MCF 10A (cell line): ENCODE results near the gene HNRNPU. TPM values are rescaled to one million over a fixed set of nuclear protein-coding genes. Genes with fewer than 3 reads are reported as not detected.

Source experiments
- BruUV-seq: library from RNA; stranded (reverse); fragments of 400-500 nt; replicated peaks from 2 replicates; lab custom pipeline; 2021; lab: Mats Ljungman, UMichigan
- CTCF ChIA-PET: fragments of 300-600 bp; sonication (Branson Sonifier 250); formaldehyde crosslinking; extraction: SDS; loops from one replicate; lab custom pipeline; 2021; ENCODE audit warnings: antibody characterized with exemption, inconsistent platforms; lab: Yijun Ruan, JAX
- POLR2A ChIA-PET: fragments of 300-600, 350-650 bp; sonication (Branson Sonifier 250); formaldehyde crosslinking; extraction: SDS; loops from one replicate; lab custom pipeline; 2020; ENCODE audit warnings: antibody characterized with exemption, inconsistent platforms; lab: Yijun Ruan, JAX
- DNase-seq: peaks from one replicate; pipeline ENCODE4 v3.0.0-alpha.2; 2018; ENCODE audit not compliant: unreplicated experiment
- H3K27ac Mint-ChIP-seq: one replicate; pipeline ENCODE4 v1.8.0; 2022; ENCODE audit warnings: mild to moderate bottlenecking, low read depth, mixed read lengths; ENCODE audit not compliant: unreplicated experiment
- H3K27me3 Mint-ChIP-seq: one replicate; pipeline ENCODE4 v1.8.0; 2022; ENCODE audit warnings: mixed read lengths; ENCODE audit not compliant: insufficient read depth, unreplicated experiment
- H3K36me3 Mint-ChIP-seq: one replicate; pipeline ENCODE4 v1.8.0; 2022; ENCODE audit warnings: mild to moderate bottlenecking, moderate library complexity, mixed read lengths; ENCODE audit not compliant: insufficient read depth, unreplicated experiment
- H3K4me1 Mint-ChIP-seq: one replicate; pipeline ENCODE4 v1.8.0; 2022; ENCODE audit warnings: mixed read lengths; ENCODE audit not compliant: insufficient read depth, unreplicated experiment
- H3K4me3 Mint-ChIP-seq: one replicate; pipeline ENCODE4 v1.8.0; 2022; ENCODE audit warnings: mild to moderate bottlenecking, moderate library complexity, mixed read lengths; ENCODE audit not compliant: unreplicated experiment
- H3K9me3 Mint-ChIP-seq: one replicate; pipeline ENCODE4 v1.8.0; 2022; ENCODE audit warnings: mixed read lengths; ENCODE audit not compliant: unreplicated experiment
- CTCF ChIP-seq: fragments of 200-600 bp; IDR thresholded peaks from one replicate; pipeline ENCODE4 v1.8.0; 2022; ENCODE audit warnings: antibody characterized with exemption, mild to moderate bottlenecking; ENCODE audit not compliant: unreplicated experiment
- intact Hi-C: fragments of 100-400 bp; cut with micrococcal nuclease; formaldehyde crosslinking; loops from 2 replicates; pipeline ENCODE4 v1.14.1; 2022
- total RNA-seq: library from RNA; stranded (reverse); gene quantifications from 2 replicates; pipeline ENCODE4 v1.2.3, GENCODE V29; 2022

Gene HNRNPU
- total RNA-seq, 1 experiment from 2014 or later, result 572 TPM

DNA sequence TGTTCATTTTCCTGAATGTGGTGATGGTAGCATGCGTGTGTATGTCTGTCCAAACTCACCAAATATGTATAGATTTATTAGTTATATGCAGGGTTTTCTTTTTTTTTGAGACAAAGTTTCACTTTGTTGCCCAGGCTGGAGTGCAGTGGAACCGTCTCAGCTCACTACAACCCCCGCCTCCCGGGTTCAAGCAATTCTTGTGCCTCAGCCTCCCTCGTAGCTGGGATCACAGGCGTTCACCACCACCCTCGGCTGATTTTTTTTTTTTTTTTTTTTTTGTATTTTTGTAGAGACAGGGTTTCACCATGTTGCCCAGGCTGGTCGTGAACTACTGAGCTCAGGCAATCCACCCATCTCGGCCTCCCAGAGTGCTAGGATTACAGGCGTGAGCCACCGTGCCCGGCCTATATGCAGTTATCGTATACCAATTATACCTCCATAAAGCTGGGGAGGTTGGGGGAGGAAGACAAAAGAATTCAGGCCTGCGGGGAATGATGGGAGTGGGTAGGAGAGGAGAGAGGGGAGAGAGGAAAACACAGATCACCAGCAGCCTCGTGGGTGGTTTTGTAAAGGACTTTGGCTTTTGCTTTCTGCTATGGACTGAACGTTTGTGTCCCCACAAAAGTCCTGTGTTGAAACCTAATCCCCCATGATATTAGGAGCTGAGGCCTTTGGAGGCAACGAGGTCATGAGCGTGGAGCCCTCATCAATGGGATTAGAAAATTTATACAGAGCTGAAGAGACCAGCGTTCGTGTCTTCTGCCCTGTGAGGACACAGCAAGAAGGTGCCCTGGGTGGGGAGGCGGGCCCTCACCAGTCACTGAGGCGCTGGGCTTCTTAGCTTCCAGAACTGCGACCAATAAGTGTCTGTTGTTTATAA, 4.4 kb upstream of the HNRNPU start:
- ChIA-PET POLR2A (interaction anchor here (0.7 to 2.8 kb wide), 6 partner anchors 9 to 103 kb away, joined by 3 to 16 read pairs (median 3); partner anchors contain the start of gene COX20), CTCF (interaction anchor here (0.6 to 1.9 kb wide), 7 partner anchors 10 to 265 kb away, joined by 3 to 17 read pairs (median 4); a partner anchor contains a TSS)
- TF ChIP-seq CTCF, result no peak
- DNase-seq, result no peak
- H3K27ac Mint-ChIP-seq, result no peak overlapping the region
- H3K9me3 Mint-ChIP-seq, result no peaks in the 10 kb centered on the region
- H3K4me1 Mint-ChIP-seq, result peaks cover 7% of the 10 kb centered on the region
- BruUV-seq, result no TSS peak
- intact Hi-C loops, result no loop called here
- peaks cover 12% of the 10 kb centered on the region for H3K36me3 Mint-ChIP-seq
- no peaks in the 10 kb centered on the region for H3K27me3 Mint-ChIP-seq
- no peak overlapping the region for H3K4me3 Mint-ChIP-seq

DNA sequence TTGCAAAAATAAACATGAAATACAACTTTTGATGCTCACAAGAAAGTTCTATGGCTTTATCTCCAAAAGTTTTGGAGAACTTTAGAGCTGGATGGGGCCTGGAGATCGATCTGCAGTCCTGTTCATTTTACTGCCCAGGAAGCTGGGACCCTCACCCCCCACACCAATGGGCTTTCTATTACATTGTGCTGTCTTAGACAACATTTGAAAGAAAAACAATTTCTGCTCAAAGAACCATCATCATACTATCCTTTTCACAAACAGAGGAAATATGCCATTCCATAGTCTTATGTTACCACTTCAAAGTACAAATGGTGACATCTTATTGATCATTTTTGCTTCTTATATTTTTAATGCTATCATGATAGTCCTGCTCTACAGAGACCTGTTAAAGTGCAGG, 2.0 kb upstream of the HNRNPU start:
- CTCF ChIA-PET, result interaction anchor here (0.7 to 13.7 kb wide), 8 partner anchors 10 to 176 kb away, joined by 3 to 174 read pairs (median 5); a partner anchor contains a TSS
- TF ChIP-seq CTCF, result no peak
- H3K27me3 Mint-ChIP-seq, result no peaks in the 10 kb centered on the region
- no peak for DNase-seq
- POLR2A ChIA-PET, result interaction anchor here (0.6 to 25.5 kb wide), 11 partner anchors 9 to 185 kb away, joined by 3 to 1456 read pairs (median 10); partner anchors contain the start of gene COX20
- intact Hi-C loops, result no loop called here
- peaks cover 34% of the 10 kb centered on the region for H3K36me3 Mint-ChIP-seq
- H3K27ac Mint-ChIP-seq, result peak overlapping the region; percentile 96
- H3K4me1 Mint-ChIP-seq, result peaks cover 14% of the 10 kb centered on the region
- H3K4me3 Mint-ChIP-seq, result no peak overlapping the region
- no peaks in the 10 kb centered on the region for H3K9me3 Mint-ChIP-seq
- no TSS peak for BruUV-seq

- CTCF ChIA-PET, result interaction anchor here (0.5 to 13.7 kb wide), 9 partner anchors 11 to 1221 kb away, joined by 3 to 174 read pairs (median 5); a partner anchor contains a TSS
- peak overlapping the region; percentile 93 for H3K4me3 Mint-ChIP-seq
- DNase-seq, result no peak
- intact Hi-C loops, result no loop called here
- BruUV-seq, result no TSS peak
- H3K4me1 Mint-ChIP-seq, result peaks cover 19% of the 10 kb centered on the region
- no peaks in the 10 kb centered on the region for H3K27me3 Mint-ChIP-seq
- peak overlapping the region; percentile 96 for H3K27ac Mint-ChIP-seq
- POLR2A ChIA-PET, result interaction anchor here (1.0 to 25.5 kb wide), 19 partner anchors 9 to 211 kb away, joined by 3 to 1456 read pairs (median 13); partner anchors contain the start of gene COX20
- no peaks in the 10 kb centered on the region for H3K9me3 Mint-ChIP-seq
- TF ChIP-seq CTCF, result no peak
- H3K36me3 Mint-ChIP-seq, result peaks cover 40% of the 10 kb centered on the region
These were observed 1.5 kb upstream of the HNRNPU start for GRCh38 chr1:244865820-244866219.

DNA sequence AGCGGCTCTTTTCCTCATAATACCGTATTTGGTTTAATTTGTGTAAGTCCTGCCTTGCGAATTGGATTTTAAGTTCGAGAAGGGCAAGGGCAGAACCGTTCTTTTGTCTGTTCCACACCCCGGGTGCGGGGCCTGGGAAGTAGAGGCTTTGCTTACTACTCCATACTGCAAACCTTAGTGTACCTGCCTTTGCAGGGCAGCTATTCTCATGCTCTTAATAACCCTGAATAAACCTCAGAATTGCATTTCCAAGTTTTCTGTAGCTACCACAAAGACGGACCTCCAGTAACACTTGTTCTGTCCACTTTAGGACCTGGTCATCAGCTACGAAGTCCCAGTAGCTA, 657 bp upstream of the HNRNPU start:
- Mint-ChIP-seq H3K4me3 (peak overlapping the region; percentile 93), H3K9me3 (no peaks in the 10 kb centered on the region), H3K27ac (peak overlapping the region; percentile 96), H3K36me3 (peaks cover 48% of the 10 kb centered on the region), H3K4me1 (peaks cover 26% of the 10 kb centered on the region), H3K27me3 (no peaks in the 10 kb centered on the region)
- ChIA-PET POLR2A (interaction anchor here (0.6 to 25.5 kb wide), 37 partner anchors 10 to 1701 kb away, joined by 3 to 1456 read pairs (median 6); partner anchors contain the start of genes ADSS2, CEP170, CNST and COX20), CTCF (interaction anchor here (0.5 to 13.7 kb wide), 12 partner anchors 11 to 1222 kb away, joined by 3 to 174 read pairs (median 6); a partner anchor contains a TSS)
- intact Hi-C loops, result no loop called here
- TSS peak; percentile 87 for BruUV-seq
- DNase-seq, result no peak
- no peak for TF ChIP-seq CTCF
